H9 (cell line): Measurements from ENCODE around the gene OR51B6. TPM values are rescaled to one million over a fixed set of nuclear protein-coding genes. Genes with fewer than 3 reads are reported as not detected.

Experiments used
- DNase-seq: peaks from one replicate; pipeline ENCODE4 v3.0.0-alpha.2; 2017
- H2AFZ ChIP-seq: one replicate; pipeline ENCODE4 v1.6.1; 2013; ENCODE audit warnings: mild to moderate bottlenecking, low read length, control low read depth, moderate library complexity
- H2AK5ac ChIP-seq: 2 replicates; pipeline ENCODE4 v1.6.1; 2013; ENCODE audit warnings: low read length, control low read depth, mixed read lengths; ENCODE audit not compliant: insufficient read length
- H2BK120ac ChIP-seq: one replicate; pipeline ENCODE4 v1.6.1; 2013; ENCODE audit warnings: low read depth, mild to moderate bottlenecking, low read length, control low read depth, inconsistent platforms; ENCODE audit not compliant: poor library complexity, severe bottlenecking
- H2BK12ac ChIP-seq: 2 replicates; pipeline ENCODE4 v1.6.1; 2013; ENCODE audit warnings: low read length, control low read depth, mixed read lengths, low read depth; ENCODE audit not compliant: insufficient read length
- H2BK15ac ChIP-seq: 2 replicates; pipeline ENCODE4 v1.6.1; 2013; ENCODE audit warnings: low read depth, low read length, control low read depth
- H2BK20ac ChIP-seq: one replicate; pipeline ENCODE4 v1.6.1; 2013; ENCODE audit warnings: low read depth, mild to moderate bottlenecking, low read length, control low read depth, inconsistent platforms; ENCODE audit not compliant: poor library complexity, severe bottlenecking
- H2BK5ac ChIP-seq: 2 replicates; pipeline ENCODE4 v1.6.1; 2013; ENCODE audit warnings: low read length, control low read depth, mixed read lengths; ENCODE audit not compliant: insufficient read length
- H3K14ac ChIP-seq: 2 replicates; pipeline ENCODE4 v1.6.1; 2013; ENCODE audit warnings: low read length, control low read depth; ENCODE audit not compliant: insufficient read depth
- H3K18ac ChIP-seq: 2 replicates; pipeline ENCODE4 v1.6.1; 2013; ENCODE audit warnings: low read depth, mild to moderate bottlenecking, mixed read lengths, low read length, control low read depth; ENCODE audit not compliant: insufficient read length
- H3K23ac ChIP-seq: 2 replicates; pipeline ENCODE4 v1.6.1; 2013; ENCODE audit warnings: low read length, control low read depth, mixed read lengths, low read depth; ENCODE audit not compliant: insufficient read length
- H3K23me2 ChIP-seq: 2 replicates; pipeline ENCODE4 v1.6.1; 2013; ENCODE audit warnings: low read depth, mild to moderate bottlenecking, mixed read lengths, low read length, control low read depth; ENCODE audit not compliant: insufficient read length, poor library complexity, severe bottlenecking
- H3K27ac ChIP-seq: 2 replicates; pipeline ENCODE4 v1.5.1; 2013; ENCODE audit warnings: low read length, control low read depth, mixed read lengths, low read depth; ENCODE audit not compliant: insufficient read length
- H3K27me3 ChIP-seq: 2 replicates; pipeline ENCODE4 v1.6.1; 2013; ENCODE audit warnings: low read length, control low read depth, inconsistent platforms; ENCODE audit not compliant: insufficient read depth
- H3K4ac ChIP-seq: 2 replicates; pipeline ENCODE4 v1.6.1; 2013; ENCODE audit warnings: low read depth, mild to moderate bottlenecking, control low read depth, inconsistent platforms, low read length, moderate library complexity
- H3K4me1 ChIP-seq: 2 replicates; pipeline ENCODE4 v1.6.1; 2013; ENCODE audit warnings: low read length, control low read depth, inconsistent platforms; ENCODE audit not compliant: insufficient read depth
- H3K4me2 ChIP-seq: 2 replicates; pipeline ENCODE4 v1.6.1; 2013; ENCODE audit warnings: low read length, control low read depth, mixed read lengths; ENCODE audit not compliant: insufficient read length, insufficient read depth
- H3K56ac ChIP-seq: 2 replicates; pipeline ENCODE4 v1.6.1; 2013; ENCODE audit warnings: low read depth, mild to moderate bottlenecking, mixed read lengths, low read length, control low read depth; ENCODE audit not compliant: insufficient read length
- H3K79me1 ChIP-seq: 2 replicates; pipeline ENCODE4 v1.6.1; 2013; ENCODE audit warnings: low read depth, mild to moderate bottlenecking, moderate library complexity, low read length, control low read depth, inconsistent platforms; ENCODE audit not compliant: insufficient read depth, poor library complexity, severe bottlenecking
- H3K79me2 ChIP-seq: 2 replicates; pipeline ENCODE4 v1.6.1; 2013; ENCODE audit warnings: low read length, control low read depth, inconsistent platforms; ENCODE audit not compliant: insufficient read depth
- H3K9ac ChIP-seq: 2 replicates; pipeline ENCODE4 v1.6.1; 2013; ENCODE audit warnings: low read length, control low read depth, mixed read lengths; ENCODE audit not compliant: insufficient read length; ENCODE audit errors: extremely low read depth
- H3K9me3 ChIP-seq: one replicate; pipeline ENCODE4 v1.6.1; 2013; ENCODE audit warnings: low read depth, low read length, inconsistent platforms; ENCODE audit not compliant: control insufficient read depth
- H3T11ph ChIP-seq: one replicate; pipeline ENCODE4 v1.6.1; 2013; ENCODE audit warnings: mild to moderate bottlenecking, low read length, control low read depth, inconsistent platforms
- H4K20me1 ChIP-seq: one replicate; pipeline ENCODE4 v1.6.1; 2013; ENCODE audit not compliant: control insufficient read depth, insufficient read length, insufficient read depth
- H4K5ac ChIP-seq: 2 replicates; pipeline ENCODE4 v1.6.1; 2013; ENCODE audit warnings: low read depth, mild to moderate bottlenecking, mixed read lengths, low read length, control low read depth; ENCODE audit not compliant: insufficient read length
- H4K8ac ChIP-seq: replicated peaks from 2 replicates; pipeline ENCODE4 v1.6.1; 2013; ENCODE audit warnings: low read length, control low read depth, mixed read lengths, low read depth; ENCODE audit not compliant: insufficient read length
- H4K91ac ChIP-seq: 2 replicates; pipeline ENCODE4 v1.6.1; 2013; ENCODE audit warnings: low read depth, mild to moderate bottlenecking, moderate library complexity, mixed read lengths, low read length, control low read depth; ENCODE audit not compliant: insufficient read length
- H3K27ac Mint-ChIP-seq, 3 experiments: 2 replicates in 2 of 3; 3 replicates in 1 of 3; pipeline ENCODE4 v1.8.0; 2020 to 2021; ENCODE audit warnings: mixed read lengths in 3 of 3, mild to moderate bottlenecking in 1 of 3, moderate library complexity in 1 of 3
- H3K27me3 Mint-ChIP-seq: 2 replicates; pipeline ENCODE4 v1.8.0; 2021; ENCODE audit warnings: low read depth, mild to moderate bottlenecking, moderate library complexity, mixed read lengths
- H3K36me3 Mint-ChIP-seq, 3 experiments: 2 replicates in 2 of 3; 3 replicates in 1 of 3; pipeline ENCODE4 v1.8.0; 2020 to 2021; ENCODE audit warnings: low read depth in 3 of 3, mixed read lengths in 3 of 3; ENCODE audit not compliant: insufficient read depth in 1 of 3
- H3K4me1 Mint-ChIP-seq, 2 experiments: 2 replicates each; pipeline ENCODE4 v1.8.0; 2020; ENCODE audit warnings: mixed read lengths in 2 of 2
- H3K4me3 Mint-ChIP-seq, 2 experiments: 2 replicates in 1 of 2; 3 replicates in 1 of 2; pipeline ENCODE4 v1.8.0; 2020 to 2021; ENCODE audit warnings: mild to moderate bottlenecking in 2 of 2, mixed read lengths in 2 of 2, moderate library complexity in 1 of 2
- H3K9me3 Mint-ChIP-seq, 2 experiments: 2 replicates in 1 of 2; 3 replicates in 1 of 2; pipeline ENCODE4 v1.8.0; 2020; ENCODE audit warnings: mild to moderate bottlenecking in 2 of 2, mixed read lengths in 2 of 2, moderate library complexity in 1 of 2
- WGBS: extraction: QIAGEN DNeasy Blood & Tissue Kit; methylation state at CpG from one replicate; pipeline ENCODE4 v1.1.7; 2013; ENCODE audit warnings: missing lambda C conversion rate, low lambda C conversion rate, mixed read lengths; ENCODE audit not compliant: insufficient read length; ENCODE audit errors: extremely low coverage; 5-methylcytosine and 5-hydroxymethylcytosine counted together
- total RNA-seq: library from RNA; stranded (reverse); gene quantifications from 2 replicates; pipeline ENCODE4 v1.2.1, GENCODE V29; 2021
- TF ChIP-seq, protein P1 (sequence below): fragments of 200-600 bp; sonication (generic); conservative IDR thresholded peaks from 3 replicates; pipeline ENCODE4 v1.8.0; 2021; ENCODE audit warnings: antibody characterized with exemption, mild to moderate bottlenecking

Gene OR51B6
- total RNA-seq, 1 experiment from 2014 or later: not detected

DNA sequence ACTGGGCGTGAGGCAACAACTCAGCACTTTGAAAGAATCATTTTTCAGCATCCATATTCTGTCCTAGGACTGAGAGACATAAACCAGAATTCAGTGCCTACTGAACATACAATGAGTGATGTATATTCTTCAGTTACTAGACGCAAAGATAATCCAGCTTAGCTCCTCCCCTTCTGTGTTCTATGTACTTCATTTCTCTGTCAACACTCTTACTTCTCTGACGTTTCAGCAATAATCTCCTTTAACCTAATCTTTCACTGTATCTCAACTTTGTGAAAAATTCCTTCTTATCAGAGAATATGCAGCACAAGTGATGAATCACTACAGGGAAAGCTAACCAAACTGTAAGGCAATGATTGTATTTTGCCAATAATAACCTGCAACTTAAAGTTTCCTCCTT, 5.5 kb upstream of the OR51B6 start:
- no peak overlapping the region for H2AFZ ChIP-seq
- Mint-ChIP-seq H3K4me3 (no peak overlapping the region), H3K27me3 (no peaks in the 10 kb centered on the region), H3K9me3 (no peaks in the 10 kb centered on the region), H3K27ac (no peak overlapping the region), H3K36me3 (no peaks in the 10 kb centered on the region), H3K4me1 (peaks cover 15 to 17% of the 10 kb centered on the region in 2 experiments)
- no peak overlapping the region for H2BK120ac ChIP-seq
- no CpG with 5 or more reads among the region's 3 CpGs for WGBS
- no peak for DNase-seq
- no peak overlapping the region for H2BK5ac ChIP-seq
- H4K8ac ChIP-seq: no peak overlapping the region
- peaks cover 7% of the 10 kb centered on the region; the same call in 1 of the 2 replicates for H3K4me1 ChIP-seq
- no peaks in the 10 kb centered on the region for H3K79me1 ChIP-seq
- no peak overlapping the region for H2BK12ac ChIP-seq
- H4K91ac ChIP-seq: no peak overlapping the region
- no peak overlapping the region for H3K27ac ChIP-seq
- no peak overlapping the region for H2AK5ac ChIP-seq
- H3K79me2 ChIP-seq: no peaks in the 10 kb centered on the region
- no peaks in the 10 kb centered on the region for H3K23me2 ChIP-seq
- H3K56ac ChIP-seq: no peak overlapping the region
- no peak overlapping the region for H3K4me2 ChIP-seq
- H2BK20ac ChIP-seq: no peak overlapping the region
- no peaks in the 10 kb centered on the region for H3K27me3 ChIP-seq
- no peak overlapping the region for H3K14ac ChIP-seq
- H3K9me3 ChIP-seq: no peaks in the 10 kb centered on the region
- no peak overlapping the region for H3K23ac ChIP-seq
- no peak overlapping the region for H3K9ac ChIP-seq
- H3T11ph ChIP-seq: no peak overlapping the region
- H4K20me1 ChIP-seq: no peaks in the 10 kb centered on the region
- no peak overlapping the region for H4K5ac ChIP-seq
- H3K18ac ChIP-seq: no peak overlapping the region
- H2BK15ac ChIP-seq: no peak overlapping the region
- H3K4ac ChIP-seq: no peak overlapping the region
- TF ChIP-seq, protein P1, sequence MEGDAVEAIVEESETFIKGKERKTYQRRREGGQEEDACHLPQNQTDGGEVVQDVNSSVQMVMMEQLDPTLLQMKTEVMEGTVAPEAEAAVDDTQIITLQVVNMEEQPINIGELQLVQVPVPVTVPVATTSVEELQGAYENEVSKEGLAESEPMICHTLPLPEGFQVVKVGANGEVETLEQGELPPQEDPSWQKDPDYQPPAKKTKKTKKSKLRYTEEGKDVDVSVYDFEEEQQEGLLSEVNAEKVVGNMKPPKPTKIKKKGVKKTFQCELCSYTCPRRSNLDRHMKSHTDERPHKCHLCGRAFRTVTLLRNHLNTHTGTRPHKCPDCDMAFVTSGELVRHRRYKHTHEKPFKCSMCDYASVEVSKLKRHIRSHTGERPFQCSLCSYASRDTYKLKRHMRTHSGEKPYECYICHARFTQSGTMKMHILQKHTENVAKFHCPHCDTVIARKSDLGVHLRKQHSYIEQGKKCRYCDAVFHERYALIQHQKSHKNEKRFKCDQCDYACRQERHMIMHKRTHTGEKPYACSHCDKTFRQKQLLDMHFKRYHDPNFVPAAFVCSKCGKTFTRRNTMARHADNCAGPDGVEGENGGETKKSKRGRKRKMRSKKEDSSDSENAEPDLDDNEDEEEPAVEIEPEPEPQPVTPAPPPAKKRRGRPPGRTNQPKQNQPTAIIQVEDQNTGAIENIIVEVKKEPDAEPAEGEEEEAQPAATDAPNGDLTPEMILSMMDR: no peak
